ENCODE data around the gene MRPL55.

DNA sequence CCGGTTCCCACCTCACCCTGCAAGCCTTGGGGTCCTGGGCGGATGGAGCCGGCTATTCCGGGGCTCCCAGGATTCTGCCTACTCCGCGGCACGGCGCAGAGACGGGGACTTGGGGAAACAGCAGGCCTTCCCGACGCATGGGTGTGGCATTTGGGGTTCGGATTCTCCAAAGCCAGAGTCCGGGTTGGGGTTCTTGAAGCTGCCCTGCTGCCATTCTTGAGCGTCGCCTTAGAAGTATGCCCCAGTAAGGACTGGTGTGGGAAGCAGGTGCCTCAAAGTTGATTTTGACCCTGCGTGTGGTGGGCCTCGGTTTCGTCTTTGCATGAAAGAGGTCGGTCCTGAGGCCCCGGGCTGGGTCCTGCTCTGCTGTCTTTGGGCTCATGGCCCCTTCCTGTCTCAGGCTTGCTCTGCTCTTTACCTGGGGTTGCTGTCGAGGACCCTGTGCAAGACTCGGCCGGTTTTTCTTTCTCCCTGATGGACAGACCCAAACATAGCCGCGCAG, 31.7 kb upstream of the MRPL55 start:
- TF ChIP-seq, protein P1, sequence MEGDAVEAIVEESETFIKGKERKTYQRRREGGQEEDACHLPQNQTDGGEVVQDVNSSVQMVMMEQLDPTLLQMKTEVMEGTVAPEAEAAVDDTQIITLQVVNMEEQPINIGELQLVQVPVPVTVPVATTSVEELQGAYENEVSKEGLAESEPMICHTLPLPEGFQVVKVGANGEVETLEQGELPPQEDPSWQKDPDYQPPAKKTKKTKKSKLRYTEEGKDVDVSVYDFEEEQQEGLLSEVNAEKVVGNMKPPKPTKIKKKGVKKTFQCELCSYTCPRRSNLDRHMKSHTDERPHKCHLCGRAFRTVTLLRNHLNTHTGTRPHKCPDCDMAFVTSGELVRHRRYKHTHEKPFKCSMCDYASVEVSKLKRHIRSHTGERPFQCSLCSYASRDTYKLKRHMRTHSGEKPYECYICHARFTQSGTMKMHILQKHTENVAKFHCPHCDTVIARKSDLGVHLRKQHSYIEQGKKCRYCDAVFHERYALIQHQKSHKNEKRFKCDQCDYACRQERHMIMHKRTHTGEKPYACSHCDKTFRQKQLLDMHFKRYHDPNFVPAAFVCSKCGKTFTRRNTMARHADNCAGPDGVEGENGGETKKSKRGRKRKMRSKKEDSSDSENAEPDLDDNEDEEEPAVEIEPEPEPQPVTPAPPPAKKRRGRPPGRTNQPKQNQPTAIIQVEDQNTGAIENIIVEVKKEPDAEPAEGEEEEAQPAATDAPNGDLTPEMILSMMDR (IDR thresholded peaks at IDR 0.05; ENCODE audit: low read depth, low read length) = no peak
- TF ChIP-seq POLR2A (IDR thresholded peaks at IDR 0.05; ENCODE audit: extremely low read depth, insufficient read length) = no peak
